ENCODE results near the gene PTPRN2.
A peak's percentile ranks its signal among the peaks of the same experiment; 100 is the strongest.

The PTPRN2 gene

GRCh38 chr7:158443688-158444483 is 143.7 kb downstream of the PTPRN2 start:
- DNase-seq (ENCODE audit: low read depth), result no peak
- no peak overlapping the region for H3K4me3 ChIP-seq (ENCODE audit: low read depth, low read length)
- TF ChIP-seq POLR2A (IDR thresholded peaks at IDR 0.05; ENCODE audit: extremely low read depth, insufficient read length) (no peak), MYC (IDR thresholded peaks at IDR 0.05; ENCODE audit: low read depth, low read length) (no peak), MAX (IDR thresholded peaks at IDR 0.05; ENCODE audit: low read depth, low read length) (no peak)
- TF ChIP-seq, protein P1, sequence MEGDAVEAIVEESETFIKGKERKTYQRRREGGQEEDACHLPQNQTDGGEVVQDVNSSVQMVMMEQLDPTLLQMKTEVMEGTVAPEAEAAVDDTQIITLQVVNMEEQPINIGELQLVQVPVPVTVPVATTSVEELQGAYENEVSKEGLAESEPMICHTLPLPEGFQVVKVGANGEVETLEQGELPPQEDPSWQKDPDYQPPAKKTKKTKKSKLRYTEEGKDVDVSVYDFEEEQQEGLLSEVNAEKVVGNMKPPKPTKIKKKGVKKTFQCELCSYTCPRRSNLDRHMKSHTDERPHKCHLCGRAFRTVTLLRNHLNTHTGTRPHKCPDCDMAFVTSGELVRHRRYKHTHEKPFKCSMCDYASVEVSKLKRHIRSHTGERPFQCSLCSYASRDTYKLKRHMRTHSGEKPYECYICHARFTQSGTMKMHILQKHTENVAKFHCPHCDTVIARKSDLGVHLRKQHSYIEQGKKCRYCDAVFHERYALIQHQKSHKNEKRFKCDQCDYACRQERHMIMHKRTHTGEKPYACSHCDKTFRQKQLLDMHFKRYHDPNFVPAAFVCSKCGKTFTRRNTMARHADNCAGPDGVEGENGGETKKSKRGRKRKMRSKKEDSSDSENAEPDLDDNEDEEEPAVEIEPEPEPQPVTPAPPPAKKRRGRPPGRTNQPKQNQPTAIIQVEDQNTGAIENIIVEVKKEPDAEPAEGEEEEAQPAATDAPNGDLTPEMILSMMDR (IDR thresholded peaks at IDR 0.05; ENCODE audit: low read depth, low read length), result no peak

- no peak for DNase-seq (ENCODE audit: low read depth)
- no peak overlapping the region for H3K4me3 ChIP-seq (ENCODE audit: low read depth, low read length)
- TF ChIP-seq MYC (IDR thresholded peaks at IDR 0.05; ENCODE audit: low read depth, low read length) (no peak), MAX (IDR thresholded peaks at IDR 0.05; ENCODE audit: low read depth, low read length) (no peak), POLR2A (IDR thresholded peaks at IDR 0.05; ENCODE audit: extremely low read depth, insufficient read length) (no peak)
- TF ChIP-seq, protein P1 (IDR thresholded peaks at IDR 0.05; ENCODE audit: low read depth, low read length), result peak; percentile 2
Observed at GRCh38 chr7:158443014-158443687, 144.5 kb downstream of the PTPRN2 start.

DNA sequence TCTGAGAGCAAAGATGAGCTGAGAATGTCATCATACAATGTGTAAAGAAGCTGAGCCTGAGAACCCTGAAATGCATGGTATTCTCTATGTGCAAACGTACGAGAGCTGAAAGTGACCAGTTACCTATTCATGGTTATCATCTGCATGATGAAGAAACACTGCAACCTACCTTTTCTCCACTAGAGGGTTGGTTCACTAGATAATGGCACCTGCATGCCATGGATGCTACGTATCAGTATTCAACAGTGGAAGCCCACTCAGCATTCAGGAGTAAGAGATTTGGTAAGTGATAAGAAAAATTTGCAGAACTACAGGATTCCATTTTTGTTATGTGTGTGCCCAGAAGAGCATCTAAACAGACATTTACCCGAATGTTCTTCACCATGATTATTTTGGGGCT is 145.4 kb downstream of the PTPRN2 start:
- H3K4me3 ChIP-seq (ENCODE audit: low read depth, low read length), result no peak overlapping the region
- peak; percentile 30 for DNase-seq (ENCODE audit: low read depth)
- TF ChIP-seq, protein P1 (IDR thresholded peaks at IDR 0.05; ENCODE audit: low read depth, low read length), result peak; percentile 23
- TF ChIP-seq MYC (IDR thresholded peaks at IDR 0.05; ENCODE audit: low read depth, low read length) (no peak), MAX (IDR thresholded peaks at IDR 0.05; ENCODE audit: low read depth, low read length) (no peak)

GRCh38 chr7:158439035-158439434 is 148.6 kb downstream of the PTPRN2 start:
- no peak for DNase-seq (ENCODE audit: low read depth)
- TF ChIP-seq MAX (IDR thresholded peaks at IDR 0.05; ENCODE audit: low read depth, low read length) (no peak), MYC (IDR thresholded peaks at IDR 0.05; ENCODE audit: low read depth, low read length) (no peak), POLR2A (IDR thresholded peaks at IDR 0.05; ENCODE audit: extremely low read depth, insufficient read length) (no peak)
- TF ChIP-seq, protein P1 (IDR thresholded peaks at IDR 0.05; ENCODE audit: low read depth, low read length), result no peak
- no peak overlapping the region for H3K4me3 ChIP-seq (ENCODE audit: low read depth, low read length)

- TF ChIP-seq MAX (IDR thresholded peaks at IDR 0.05; ENCODE audit: low read depth, low read length) (no peak), MYC (IDR thresholded peaks at IDR 0.05; ENCODE audit: low read depth, low read length) (no peak), POLR2A (IDR thresholded peaks at IDR 0.05; ENCODE audit: extremely low read depth, insufficient read length) (no peak)
- TF ChIP-seq, protein P1 (IDR thresholded peaks at IDR 0.05; ENCODE audit: low read depth, low read length), result no peak
- peak; percentile 52 for DNase-seq (ENCODE audit: low read depth)
- H3K4me3 ChIP-seq (ENCODE audit: low read depth, low read length), result no peak overlapping the region
Observed at GRCh38 chr7:158432369-158433341, 155.0 kb downstream of the PTPRN2 start.
